ENCODE data around the gene AGBL1. TPM values are rescaled to one million over a fixed set of nuclear protein-coding genes. Genes with fewer than 3 reads are reported as not detected.

The AGBL1 gene
- total and polyA plus RNA-seq, 2 donors, result under 0.01 to 0.02 TPM

- H3K27ac ChIP-seq (ENCODE audit: low read depth in 1 of 2, low read length in 1 of 2), result no peak overlapping the region
- no peaks in the 10 kb centered on the region for H3K27me3 ChIP-seq (ENCODE audit: control insufficient read depth in 2 of 2, insufficient read depth in 1 of 2, low read length in 1 of 2)
- no peaks in the 10 kb centered on the region for H3K4me1 ChIP-seq (ENCODE audit: control insufficient read depth in 2 of 2, insufficient read depth in 2 of 2, low read length in 2 of 2)
- no peaks in the 10 kb centered on the region for H3K36me3 ChIP-seq (ENCODE audit: control insufficient read depth in 2 of 2, insufficient read depth in 2 of 2, low read length in 1 of 2)
- H3K4me3 ChIP-seq (ENCODE audit: low read length in 2 of 2), result no peak overlapping the region
- H3K9me3 ChIP-seq (ENCODE audit: control insufficient read depth in 2 of 2, insufficient read depth in 1 of 2, low read length in 1 of 2), result no peaks in the 10 kb centered on the region
- WGBS, result 84% methylated on average over 1 of the region's 1 CpG
- DNase-seq (ENCODE audit: low read depth in 6 of 9, low spot score in 9 of 9), result no peak
These were observed 537.1 kb downstream of the AGBL1 start for GRCh38 chr15:86616771-86617170.

GRCh38 chr15:86620157-86620556, 540.5 kb downstream of the AGBL1 start:
- 30% methylated on average over 5 of the region's 5 CpGs for WGBS
- no peak overlapping the region for H3K4me3 ChIP-seq (ENCODE audit: low read length in 2 of 2)
- H3K27ac ChIP-seq (ENCODE audit: low read depth in 1 of 2, low read length in 1 of 2), result no peak overlapping the region
- H3K36me3 ChIP-seq (ENCODE audit: control insufficient read depth in 2 of 2, insufficient read depth in 2 of 2, low read length in 1 of 2), result no peaks in the 10 kb centered on the region
- no peaks in the 10 kb centered on the region for H3K9me3 ChIP-seq (ENCODE audit: control insufficient read depth in 2 of 2, insufficient read depth in 1 of 2, low read length in 1 of 2)
- no peak for DNase-seq (ENCODE audit: low read depth in 6 of 9, low spot score in 9 of 9)
- no peaks in the 10 kb centered on the region for H3K27me3 ChIP-seq (ENCODE audit: control insufficient read depth in 2 of 2, insufficient read depth in 1 of 2, low read length in 1 of 2)
- H3K4me1 ChIP-seq (ENCODE audit: control insufficient read depth in 2 of 2, insufficient read depth in 2 of 2, low read length in 2 of 2), result no peaks in the 10 kb centered on the region

- Histone ChIP-seq H3K9me3 (ENCODE audit: control insufficient read depth in 2 of 2, insufficient read depth in 1 of 2, low read length in 1 of 2) (no peaks in the 10 kb centered on the region), H3K27me3 (ENCODE audit: control insufficient read depth in 2 of 2, insufficient read depth in 1 of 2, low read length in 1 of 2) (no peaks in the 10 kb centered on the region), H3K4me1 (ENCODE audit: control insufficient read depth in 2 of 2, insufficient read depth in 2 of 2, low read length in 2 of 2) (no peaks in the 10 kb centered on the region), H3K36me3 (ENCODE audit: control insufficient read depth in 2 of 2, insufficient read depth in 2 of 2, low read length in 1 of 2) (no peaks in the 10 kb centered on the region), H3K4me3 (ENCODE audit: low read length in 2 of 2) (no peak overlapping the region), H3K27ac (ENCODE audit: low read depth in 1 of 2, low read length in 1 of 2) (no peak overlapping the region)
- DNase-seq (ENCODE audit: low read depth in 6 of 9, low spot score in 9 of 9), result no peak
- WGBS, result 54% methylated on average over 8 of the region's 8 CpGs
These were observed 541.1 kb downstream of the AGBL1 start for GRCh38 chr15:86620641-86621349.

- Histone ChIP-seq H3K4me1 (ENCODE audit: control insufficient read depth in 2 of 2, insufficient read depth in 2 of 2, low read length in 2 of 2) (no peaks in the 10 kb centered on the region), H3K9me3 (ENCODE audit: control insufficient read depth in 2 of 2, insufficient read depth in 1 of 2, low read length in 1 of 2) (no peaks in the 10 kb centered on the region), H3K27ac (ENCODE audit: low read depth in 1 of 2, low read length in 1 of 2) (no peak overlapping the region), H3K36me3 (ENCODE audit: control insufficient read depth in 2 of 2, insufficient read depth in 2 of 2, low read length in 1 of 2) (no peaks in the 10 kb centered on the region), H3K4me3 (ENCODE audit: low read length in 2 of 2) (no peak overlapping the region), H3K27me3 (ENCODE audit: control insufficient read depth in 2 of 2, insufficient read depth in 1 of 2, low read length in 1 of 2) (no peaks in the 10 kb centered on the region)
- WGBS, result 63% methylated on average over 2 of the region's 2 CpGs
- DNase-seq (ENCODE audit: low read depth in 6 of 9, low spot score in 9 of 9), result no peak
These were observed 543.6 kb downstream of the AGBL1 start for GRCh38 chr15:86623236-86623635.

- Histone ChIP-seq H3K27me3 (ENCODE audit: control insufficient read depth in 2 of 2, insufficient read depth in 1 of 2, low read length in 1 of 2) (no peaks in the 10 kb centered on the region), H3K27ac (ENCODE audit: low read depth in 1 of 2, low read length in 1 of 2) (no peak overlapping the region), H3K9me3 (ENCODE audit: control insufficient read depth in 2 of 2, insufficient read depth in 1 of 2, low read length in 1 of 2) (no peaks in the 10 kb centered on the region), H3K4me3 (ENCODE audit: low read length in 2 of 2) (no peak overlapping the region), H3K36me3 (ENCODE audit: control insufficient read depth in 2 of 2, insufficient read depth in 2 of 2, low read length in 1 of 2) (no peaks in the 10 kb centered on the region), H3K4me1 (ENCODE audit: control insufficient read depth in 2 of 2, insufficient read depth in 2 of 2, low read length in 2 of 2) (no peaks in the 10 kb centered on the region)
- DNase-seq (ENCODE audit: low read depth in 6 of 9, low spot score in 9 of 9), result no peak
- 62% methylated on average over 6 of the region's 6 CpGs for WGBS
These were observed 544.8 kb downstream of the AGBL1 start for GRCh38 chr15:86624261-86625036.

GRCh38 chr15:86629409-86630356, 550.0 kb downstream of the AGBL1 start:
- Histone ChIP-seq H3K9me3 (ENCODE audit: control insufficient read depth in 2 of 2, insufficient read depth in 1 of 2, low read length in 1 of 2) (no peaks in the 10 kb centered on the region), H3K4me1 (ENCODE audit: control insufficient read depth in 2 of 2, insufficient read depth in 2 of 2, low read length in 2 of 2) (no peaks in the 10 kb centered on the region), H3K27me3 (ENCODE audit: control insufficient read depth in 2 of 2, insufficient read depth in 1 of 2, low read length in 1 of 2) (no peaks in the 10 kb centered on the region), H3K27ac (ENCODE audit: low read depth in 1 of 2, low read length in 1 of 2) (no peak overlapping the region), H3K4me3 (ENCODE audit: low read length in 2 of 2) (no peak overlapping the region), H3K36me3 (ENCODE audit: control insufficient read depth in 2 of 2, insufficient read depth in 2 of 2, low read length in 1 of 2) (no peaks in the 10 kb centered on the region)
- DNase-seq (ENCODE audit: low read depth in 6 of 9, low spot score in 9 of 9), result no peak
- WGBS, result 92% methylated on average over 7 of the region's 7 CpGs

GRCh38 chr15:86630946-86631345, 551.3 kb downstream of the AGBL1 start:
- Histone ChIP-seq H3K36me3 (ENCODE audit: control insufficient read depth in 2 of 2, insufficient read depth in 2 of 2, low read length in 1 of 2) (no peaks in the 10 kb centered on the region), H3K4me3 (ENCODE audit: low read length in 2 of 2) (no peak overlapping the region), H3K4me1 (ENCODE audit: control insufficient read depth in 2 of 2, insufficient read depth in 2 of 2, low read length in 2 of 2) (no peaks in the 10 kb centered on the region), H3K9me3 (ENCODE audit: control insufficient read depth in 2 of 2, insufficient read depth in 1 of 2, low read length in 1 of 2) (no peaks in the 10 kb centered on the region), H3K27ac (ENCODE audit: low read depth in 1 of 2, low read length in 1 of 2) (no peak overlapping the region), H3K27me3 (ENCODE audit: control insufficient read depth in 2 of 2, insufficient read depth in 1 of 2, low read length in 1 of 2) (no peaks in the 10 kb centered on the region)
- DNase-seq (ENCODE audit: low read depth in 6 of 9, low spot score in 9 of 9), result no peak
- 75% methylated on average over 5 of the region's 5 CpGs for WGBS

- Histone ChIP-seq H3K4me3 (ENCODE audit: low read length in 2 of 2) (no peak overlapping the region), H3K4me1 (ENCODE audit: control insufficient read depth in 2 of 2, insufficient read depth in 2 of 2, low read length in 2 of 2) (no peaks in the 10 kb centered on the region), H3K36me3 (ENCODE audit: control insufficient read depth in 2 of 2, insufficient read depth in 2 of 2, low read length in 1 of 2) (no peaks in the 10 kb centered on the region), H3K9me3 (ENCODE audit: control insufficient read depth in 2 of 2, insufficient read depth in 1 of 2, low read length in 1 of 2) (no peaks in the 10 kb centered on the region), H3K27me3 (ENCODE audit: control insufficient read depth in 2 of 2, insufficient read depth in 1 of 2, low read length in 1 of 2) (no peaks in the 10 kb centered on the region), H3K27ac (ENCODE audit: low read depth in 1 of 2, low read length in 1 of 2) (no peak overlapping the region)
- WGBS, result 91% methylated on average over 4 of the region's 4 CpGs
- DNase-seq (ENCODE audit: low read depth in 6 of 9, low spot score in 9 of 9), result no peak
These were observed 554.5 kb downstream of the AGBL1 start for GRCh38 chr15:86634146-86634545.
